HG02798 (cell line): ENCODE data around the gene TSSK3.
"Not testable (repeated sequence)": the region's sequence is repeated elsewhere in the genome, so short reads cannot be mapped to it uniquely, and the experiment has no call there.

Experiments used
- ATAC-seq: cut with Tn5 transposase; IDR thresholded peaks from one replicate; pipeline ENCODE4 v1.9.1; 2021; ENCODE audit warnings: mild to moderate bottlenecking; ENCODE audit not compliant: unreplicated experiment, poor library complexity

TSSK3 gene

DNA sequence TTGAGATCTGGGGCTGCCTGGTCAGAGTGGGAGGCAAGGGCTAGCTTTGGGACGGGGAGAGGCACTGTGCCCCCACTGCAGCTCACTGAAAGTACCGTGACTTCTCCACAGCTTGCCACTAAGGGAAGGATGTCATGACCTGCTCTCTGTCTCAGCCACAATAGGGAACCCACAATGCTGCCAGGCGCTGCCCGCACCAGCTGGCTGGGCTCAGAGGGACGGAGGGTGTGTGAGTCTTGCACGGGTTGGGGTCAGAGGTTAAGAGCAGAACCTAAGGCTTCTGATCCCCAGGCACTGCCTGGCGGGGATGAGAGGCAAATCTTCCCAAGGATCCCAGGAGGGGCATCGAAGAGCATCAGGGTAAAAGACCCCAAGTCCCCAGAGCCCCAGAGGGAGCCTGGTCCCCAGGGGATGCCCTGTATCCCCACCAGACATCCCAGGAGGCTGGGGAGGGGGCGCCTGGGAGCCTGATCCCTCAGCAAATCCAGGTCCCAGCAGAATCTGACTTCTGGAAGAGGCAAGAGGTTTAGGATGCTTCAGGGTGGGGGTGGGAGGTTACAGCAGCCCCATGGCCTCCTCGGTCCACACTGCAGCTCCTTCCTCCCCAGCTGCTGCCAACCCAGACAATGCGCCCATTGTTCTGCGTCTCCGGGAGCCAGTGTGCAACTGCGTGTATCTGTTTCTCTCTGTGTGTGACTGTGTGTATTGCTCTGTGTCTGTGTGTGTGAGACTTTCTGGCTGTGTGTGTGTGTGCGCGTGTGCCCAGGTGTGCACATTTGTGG is 24.3 kb upstream of the TSSK3 start:
- no peak for ATAC-seq

GRCh38 chr1:32338637-32339145 is 23.6 kb upstream of the TSSK3 start:
- no peak for ATAC-seq

DNA sequence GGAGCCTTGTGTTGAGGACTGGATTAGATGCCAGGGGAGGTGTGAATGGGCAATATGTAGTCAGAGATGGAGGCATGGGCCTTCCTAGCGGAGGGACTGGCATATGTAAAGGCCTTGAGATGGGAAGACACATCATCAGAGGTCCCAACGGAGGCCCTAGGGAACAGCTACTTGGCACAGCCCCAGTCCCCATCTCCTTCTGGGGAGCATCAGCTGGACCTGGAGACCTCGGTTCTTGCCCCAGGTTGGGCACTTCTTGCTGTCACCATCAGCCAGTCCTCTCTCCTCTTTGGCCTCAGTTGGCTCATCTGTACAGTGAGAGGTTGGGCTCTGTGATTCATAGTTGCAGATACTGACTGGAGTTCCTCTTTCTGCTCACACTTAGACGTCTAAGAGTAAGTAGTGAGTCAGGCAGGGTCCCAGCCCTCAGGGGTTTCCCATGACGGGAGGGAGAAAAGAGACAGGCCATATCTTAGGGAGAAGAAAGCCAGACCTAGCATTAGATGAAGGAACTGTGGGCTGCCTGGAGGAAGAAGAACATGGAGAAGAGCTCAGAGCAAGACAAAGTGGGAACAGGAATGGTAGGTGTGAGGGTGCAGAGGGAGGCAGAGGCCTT is 22.9 kb upstream of the TSSK3 start:
- no peak for ATAC-seq

DNA sequence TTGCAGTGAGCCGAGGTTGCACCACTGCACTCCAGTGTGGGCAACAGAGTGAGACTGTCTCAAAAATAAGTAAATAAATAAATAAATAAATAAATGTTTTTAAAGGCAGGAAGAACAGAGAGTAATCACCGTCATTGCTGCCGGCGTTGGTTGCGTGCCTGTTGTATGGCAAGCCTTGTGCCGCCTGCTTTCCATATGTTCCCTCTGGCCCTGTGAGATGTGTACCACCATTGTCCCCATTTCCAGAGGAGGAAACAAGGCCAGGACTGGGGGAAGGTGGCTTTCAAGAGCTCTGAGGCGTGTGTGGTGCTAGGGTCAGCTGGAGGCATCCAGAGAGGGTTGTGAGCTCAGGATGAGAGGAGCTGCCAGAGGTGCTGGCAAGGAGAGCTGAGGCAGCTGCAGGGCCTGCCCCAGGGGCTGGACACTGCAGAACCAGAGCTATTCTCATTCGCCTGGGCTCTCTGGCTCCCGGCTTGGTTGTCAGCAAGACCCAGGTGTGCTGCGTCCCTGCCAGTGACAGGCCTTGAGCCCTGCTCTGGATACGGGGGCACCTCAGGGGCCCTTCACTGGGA is 21.1 kb upstream of the TSSK3 start:
- ATAC-seq, result no peak

DNA sequence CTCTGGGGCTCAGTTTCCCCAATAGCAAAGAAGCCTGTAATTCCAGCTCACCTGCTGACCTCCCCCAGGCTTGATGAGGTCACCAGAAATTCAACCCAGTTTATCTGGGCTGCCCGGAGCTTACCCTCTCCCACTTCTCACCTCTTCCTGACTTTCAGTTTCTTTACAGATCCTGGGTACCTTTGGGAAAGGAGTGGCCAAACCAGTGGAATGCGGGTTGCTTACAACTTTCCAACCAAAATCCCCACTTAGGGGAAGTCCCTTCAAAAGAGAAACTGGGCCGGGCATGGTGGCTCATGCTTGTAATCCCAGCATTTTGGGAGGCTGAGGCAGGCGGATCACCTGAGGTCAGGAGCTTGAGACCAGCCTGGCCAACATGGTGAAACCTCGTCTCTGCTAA is 20.4 kb upstream of the TSSK3 start:
- no peak for ATAC-seq

DNA sequence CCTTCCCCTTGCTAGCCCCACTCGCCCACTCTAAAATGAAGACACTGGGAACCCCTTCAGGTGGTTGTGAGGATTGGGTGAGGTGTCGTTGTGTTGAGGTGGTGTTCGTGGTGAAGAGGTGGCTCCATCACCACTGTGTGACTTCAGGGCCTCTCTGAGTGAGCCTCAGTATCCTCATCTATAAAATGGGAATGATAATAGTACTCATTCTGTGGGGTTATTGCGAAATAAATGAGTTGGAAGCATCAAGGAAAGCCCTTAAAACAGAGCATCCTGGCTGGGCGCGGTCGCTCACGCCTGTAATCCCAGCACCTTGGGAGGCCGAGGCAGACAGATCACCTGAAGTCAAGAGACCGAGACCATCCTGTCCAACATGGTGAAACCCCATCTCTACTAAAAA is 19.6 kb upstream of the TSSK3 start:
- no peak for ATAC-seq

DNA sequence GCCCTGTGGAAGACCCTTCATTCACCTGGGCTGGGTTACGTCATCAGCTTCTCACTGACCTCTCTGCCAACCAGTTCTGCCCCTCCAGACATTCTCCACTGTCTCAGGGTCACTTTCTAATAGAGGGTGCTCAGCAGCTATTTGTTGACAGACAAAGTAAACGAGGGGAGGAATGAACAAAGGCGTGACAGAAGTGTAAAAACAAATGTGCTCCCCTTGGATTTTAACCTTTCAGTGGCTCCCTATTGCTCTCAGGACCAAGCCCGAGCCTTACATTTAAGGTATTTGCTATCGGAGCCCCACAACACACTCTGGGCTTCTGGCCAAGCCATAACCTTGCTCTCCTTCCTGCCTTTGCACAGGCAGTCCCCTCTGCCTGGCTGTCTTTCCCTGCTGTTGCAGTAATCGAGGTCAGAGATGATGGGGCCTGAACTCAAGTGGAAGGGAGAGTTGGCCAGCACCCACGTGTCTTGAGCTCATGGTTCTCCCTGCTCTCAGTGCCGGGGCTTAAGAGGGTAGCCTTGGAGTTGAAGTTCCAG is 17.0 kb upstream of the TSSK3 start:
- ATAC-seq, result no peak

- no peak for ATAC-seq
Measured at GRCh38 chr1:32346532-32347157, 15.7 kb upstream of the TSSK3 start.

GRCh38 chr1:32349211-32349708 is 13.1 kb upstream of the TSSK3 start:
- no peak for ATAC-seq

- peak; percentile 36 for ATAC-seq
Measured at GRCh38 chr1:32350785-32351398, 11.4 kb upstream of the TSSK3 start.

- peak; percentile 92 for ATAC-seq
Measured at GRCh38 chr1:32351399-32352238, 10.7 kb upstream of the TSSK3 start.

GRCh38 chr1:32352239-32352745 is 10.0 kb upstream of the TSSK3 start:
- ATAC-seq, result no peak

- no peak for ATAC-seq
Measured at GRCh38 chr1:32352831-32353383, 9.4 kb upstream of the TSSK3 start.

DNA sequence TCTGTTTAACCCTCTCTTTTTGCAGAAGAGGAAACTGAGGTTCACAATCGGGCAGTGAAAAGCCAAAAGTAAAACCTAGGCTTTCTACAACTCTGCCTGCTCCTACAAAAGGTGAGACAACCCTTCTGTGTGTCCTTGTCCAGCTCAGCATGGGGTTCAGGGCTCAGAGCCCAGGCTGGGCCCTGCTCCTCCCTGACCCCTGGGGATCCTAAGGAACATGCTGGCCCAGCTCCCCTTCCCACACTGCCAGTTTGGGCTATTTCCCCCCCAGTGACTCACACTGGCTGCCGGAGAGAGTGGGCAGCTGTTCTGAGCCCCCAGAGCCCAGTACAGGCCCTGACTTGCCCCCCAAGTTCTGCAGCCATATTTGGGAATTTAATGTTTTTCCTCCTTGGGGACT is 8.9 kb upstream of the TSSK3 start:
- no peak for ATAC-seq

- no peak for ATAC-seq
Measured at GRCh38 chr1:32353886-32354570, 8.3 kb upstream of the TSSK3 start.

DNA sequence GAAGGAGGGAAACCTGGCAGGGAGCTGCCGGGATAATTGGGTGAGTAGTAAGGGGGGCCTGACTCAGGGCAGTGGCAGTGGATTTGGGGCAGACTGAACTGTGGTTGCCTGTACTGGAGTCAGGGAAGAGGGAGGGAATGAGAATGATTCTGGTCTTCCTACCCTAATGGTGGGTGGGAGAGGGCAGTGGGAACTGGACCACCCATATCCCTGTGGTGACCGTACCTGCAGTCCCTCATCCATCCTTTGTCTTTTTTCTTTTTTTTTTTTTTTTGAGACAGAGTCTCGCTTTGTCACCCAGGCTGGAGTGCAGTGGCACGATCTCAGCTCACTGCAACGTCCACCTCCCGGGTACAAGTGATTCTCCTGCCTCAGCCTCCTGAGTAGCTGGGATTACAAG is 6.6 kb upstream of the TSSK3 start:
- not testable (repeated sequence) for ATAC-seq

- ATAC-seq, result no peak
Measured at GRCh38 chr1:32356478-32356877, 5.9 kb upstream of the TSSK3 start.

GRCh38 chr1:32357614-32358013 is 4.7 kb upstream of the TSSK3 start:
- ATAC-seq, result no peak
